GM18870 (cell line): ENCODE data around the gene TMEM87A.
A peak's percentile ranks its signal among the peaks of the same experiment; 100 is the strongest.
"Not testable (repeated sequence)": the region's sequence is repeated elsewhere in the genome, so short reads cannot be mapped to it uniquely, and the experiment has no call there.

Source experiments
- ATAC-seq: cut with Tn5 transposase; IDR thresholded peaks from one replicate; pipeline ENCODE4 v1.9.1; 2021; ENCODE audit warnings: moderate library complexity; ENCODE audit not compliant: unreplicated experiment

TMEM87A gene

DNA sequence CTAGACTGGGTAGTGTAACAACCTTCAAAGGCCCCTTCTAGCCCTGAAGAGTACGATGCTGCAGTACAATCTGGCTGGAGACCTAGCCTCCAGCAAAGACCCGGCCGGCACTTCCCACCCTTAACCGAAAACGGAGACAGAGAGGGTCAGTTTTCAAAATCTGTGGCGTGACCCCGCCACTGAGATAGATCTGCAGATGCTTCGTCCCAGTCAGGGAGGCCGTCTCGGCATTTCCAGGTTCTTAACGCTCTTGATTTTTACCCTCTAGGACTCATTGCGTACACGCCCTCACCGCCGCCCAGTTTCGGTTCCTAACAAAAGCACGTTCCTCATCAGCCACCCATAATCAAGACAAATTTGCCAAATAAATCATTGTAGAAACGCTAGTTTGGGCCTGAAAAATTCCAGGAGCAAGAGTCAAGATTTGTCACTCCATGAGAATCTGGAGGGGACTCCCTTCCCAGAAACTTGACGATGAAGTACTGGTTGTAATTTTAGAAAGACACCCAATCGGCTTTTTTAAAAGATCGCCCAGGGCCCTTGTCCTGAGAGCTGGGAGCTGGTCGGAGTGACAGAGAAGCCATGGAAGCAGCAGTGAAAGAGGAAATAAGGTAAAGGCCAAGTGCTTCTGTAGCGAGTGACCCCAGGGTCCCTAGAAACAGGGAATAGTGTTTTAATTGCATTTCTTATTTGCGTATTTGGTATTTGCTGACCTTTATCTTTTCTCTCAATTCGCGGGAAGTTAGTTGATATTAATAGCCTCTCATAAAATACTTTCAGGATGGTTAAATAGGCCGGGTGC lies 868 bp upstream of the TMEM87A start:
- peak; percentile 19 for ATAC-seq

DNA sequence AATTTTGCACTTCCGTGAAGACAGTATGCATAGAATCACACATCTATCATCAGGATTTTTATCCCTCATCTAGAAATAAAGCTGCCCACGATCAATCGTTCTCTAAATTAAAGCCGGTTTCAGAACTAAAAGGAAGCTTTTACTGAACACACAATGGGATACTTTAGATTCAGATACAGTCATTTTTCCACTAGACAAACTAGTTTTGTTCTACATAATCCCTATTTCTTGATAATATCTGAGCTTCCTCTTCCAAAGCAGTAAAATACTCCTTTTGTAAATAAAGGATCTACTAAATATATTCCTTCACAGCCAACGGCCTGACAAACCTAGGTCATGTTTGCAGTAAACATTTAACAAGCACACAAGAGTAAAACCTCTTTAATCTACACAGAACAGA lies 2.2 kb downstream of the TMEM87A start:
- ATAC-seq, result no peak

GRCh38 chr15:42270551-42270950 lies 2.7 kb downstream of the TMEM87A start:
- ATAC-seq, result no peak

GRCh38 chr15:42267286-42267685 lies 5.9 kb downstream of the TMEM87A start:
- ATAC-seq, result no peak

GRCh38 chr15:42264795-42265194 lies 8.4 kb downstream of the TMEM87A start:
- ATAC-seq, result no peak

DNA sequence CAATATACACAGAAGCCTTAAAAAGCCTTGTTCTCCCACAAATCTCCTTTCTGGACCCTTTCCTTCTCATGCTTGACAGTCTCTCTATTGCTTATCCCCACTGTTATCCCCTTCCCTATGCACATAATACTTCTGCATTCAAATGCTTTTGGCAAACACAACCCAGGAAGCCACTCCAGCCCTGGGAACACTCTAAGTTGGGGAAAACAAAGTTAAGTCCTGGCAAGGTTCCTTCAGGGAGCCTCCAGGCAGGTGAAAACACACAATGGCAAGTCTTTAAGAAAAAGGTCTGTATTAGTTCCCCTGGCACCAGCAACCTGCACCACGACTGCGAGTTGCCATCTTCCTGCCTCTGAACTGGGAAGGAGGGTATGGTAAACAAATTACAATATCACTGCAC lies 19.9 kb downstream of the TMEM87A start:
- ATAC-seq, result no peak

GRCh38 chr15:42240823-42241222 lies 32.4 kb downstream of the TMEM87A start:
- no peak for ATAC-seq

- no peak for ATAC-seq
Measured at GRCh38 chr15:42239528-42240182, 33.6 kb downstream of the TMEM87A start.

DNA sequence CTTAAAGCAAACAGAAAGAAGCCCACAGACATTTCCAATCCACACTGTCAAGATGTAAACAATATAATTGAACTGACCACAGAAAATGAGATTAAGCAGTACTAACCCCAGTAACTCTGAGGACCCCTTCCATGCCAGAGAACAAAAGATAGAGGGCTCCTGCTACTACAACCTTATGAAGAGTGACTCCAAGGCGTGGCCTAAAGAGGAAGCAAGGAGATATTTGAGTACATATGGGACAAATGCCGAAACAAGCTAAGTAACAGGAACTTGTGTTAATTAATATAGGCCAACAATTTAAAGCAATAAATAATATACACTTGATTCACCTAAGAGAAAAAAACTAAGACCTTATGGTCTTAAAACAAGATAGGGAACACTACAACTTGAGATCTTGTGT lies 40.1 kb downstream of the TMEM87A start:
- no peak for ATAC-seq

DNA sequence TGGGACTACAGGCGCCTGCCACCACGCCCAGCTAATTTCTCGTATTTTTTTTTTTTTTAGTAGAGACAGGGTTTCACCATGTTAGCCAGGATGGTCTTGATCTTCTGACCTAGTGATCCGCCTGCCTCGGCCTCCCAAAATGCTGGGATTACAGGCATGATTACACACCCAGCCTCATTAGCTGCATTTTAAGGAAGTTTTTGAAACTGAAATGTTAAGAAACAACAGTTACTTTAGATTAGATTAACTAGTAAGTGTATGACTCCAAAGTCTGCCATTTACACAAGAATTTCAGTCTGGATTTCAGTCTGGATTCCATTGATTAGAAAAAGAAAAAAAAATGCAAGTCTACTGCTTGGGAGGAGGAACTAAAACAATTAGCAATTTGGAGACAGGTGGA lies 40.6 kb downstream of the TMEM87A start:
- no peak for ATAC-seq

GRCh38 chr15:42231088-42231487 lies 42.1 kb downstream of the TMEM87A start:
- no peak for ATAC-seq

GRCh38 chr15:42228981-42229380 lies 44.3 kb downstream of the TMEM87A start:
- not testable (repeated sequence) for ATAC-seq

DNA sequence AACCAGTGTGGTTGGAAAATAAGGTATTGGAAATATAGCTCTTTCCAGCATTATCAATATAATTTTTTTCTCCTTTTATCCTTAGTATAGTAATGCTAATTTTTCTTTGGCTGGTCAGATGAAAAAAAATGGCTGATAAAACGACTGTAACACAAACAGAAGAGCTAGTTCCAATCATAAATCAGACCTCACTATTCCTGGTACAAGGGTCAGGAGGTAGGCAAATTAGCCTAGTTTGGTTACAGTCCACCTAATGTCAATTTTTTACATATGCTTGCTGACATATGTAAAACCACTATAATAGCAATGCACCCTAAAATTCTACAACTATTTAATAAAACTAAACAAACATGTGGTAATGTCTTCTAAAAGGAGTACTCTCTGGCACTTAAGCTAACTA lies 45.2 kb downstream of the TMEM87A start:
- no peak for ATAC-seq

DNA sequence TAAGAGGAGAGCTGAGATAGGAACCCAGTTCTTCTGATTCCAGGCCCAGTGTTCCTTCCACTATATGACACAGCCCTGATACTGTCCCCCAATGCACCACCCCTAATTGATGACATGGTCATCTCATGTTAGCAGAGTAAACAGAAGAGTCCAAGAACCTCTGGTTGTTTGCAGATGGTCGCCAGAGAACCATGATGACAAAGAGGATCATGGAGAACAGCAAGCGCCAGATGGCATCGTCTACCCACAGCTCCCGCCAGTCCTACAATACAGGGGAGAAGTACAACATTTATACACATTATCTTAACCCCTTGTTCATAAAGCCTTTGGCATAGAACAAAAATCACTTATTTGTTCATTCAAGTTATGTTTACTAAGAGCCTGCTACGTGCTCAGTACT lies 46.6 kb downstream of the TMEM87A start:
- no peak for ATAC-seq

DNA sequence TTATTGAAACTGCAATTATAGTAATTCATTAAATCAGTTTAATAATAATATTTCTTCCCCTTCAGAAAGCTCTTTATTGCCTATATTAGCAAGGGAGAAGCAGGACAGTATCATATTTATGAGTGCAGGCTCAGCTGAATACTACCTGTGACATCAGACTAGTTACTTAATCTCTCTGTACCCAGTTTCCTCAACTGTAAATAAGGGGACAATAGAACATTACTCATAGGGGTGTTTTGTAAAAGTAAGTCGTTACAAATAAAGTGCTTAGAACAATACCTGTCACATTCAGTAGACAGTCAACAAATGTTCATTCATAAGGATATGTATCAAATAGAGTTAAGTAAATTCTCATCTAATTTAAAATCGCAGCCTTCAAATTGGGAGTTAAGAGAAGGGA lies 53.0 kb downstream of the TMEM87A start:
- no peak for ATAC-seq

DNA sequence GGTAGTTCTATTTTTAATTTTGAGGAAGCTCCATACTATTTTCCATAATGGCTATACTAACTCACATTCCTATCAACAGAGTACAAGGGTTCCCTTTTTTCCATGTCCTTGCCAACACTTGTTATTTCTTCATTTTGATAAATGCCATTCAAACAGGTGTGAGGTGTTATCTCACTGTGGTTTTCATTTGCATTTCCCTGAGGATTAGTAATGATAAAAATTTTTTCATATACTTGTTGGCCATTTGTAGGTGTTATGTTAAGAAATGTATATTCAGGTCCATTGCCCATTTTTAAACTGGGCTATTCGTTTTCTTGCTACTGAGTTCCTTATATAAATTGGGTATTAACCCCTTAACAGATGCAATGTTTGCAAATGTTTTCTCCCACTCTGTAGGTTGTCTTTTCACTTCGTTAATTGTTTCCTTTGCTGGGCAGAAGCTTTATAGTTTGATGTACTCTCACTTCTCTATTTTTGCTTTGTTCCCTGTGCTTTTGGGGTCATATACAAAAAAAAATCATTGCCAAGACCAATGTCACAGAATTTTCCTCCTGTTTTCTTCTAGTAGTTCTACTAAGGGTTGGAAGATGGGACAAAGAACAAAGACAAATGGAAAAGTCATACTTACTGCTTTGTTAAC lies 54.2 kb downstream of the TMEM87A start:
- ATAC-seq, result no peak

DNA sequence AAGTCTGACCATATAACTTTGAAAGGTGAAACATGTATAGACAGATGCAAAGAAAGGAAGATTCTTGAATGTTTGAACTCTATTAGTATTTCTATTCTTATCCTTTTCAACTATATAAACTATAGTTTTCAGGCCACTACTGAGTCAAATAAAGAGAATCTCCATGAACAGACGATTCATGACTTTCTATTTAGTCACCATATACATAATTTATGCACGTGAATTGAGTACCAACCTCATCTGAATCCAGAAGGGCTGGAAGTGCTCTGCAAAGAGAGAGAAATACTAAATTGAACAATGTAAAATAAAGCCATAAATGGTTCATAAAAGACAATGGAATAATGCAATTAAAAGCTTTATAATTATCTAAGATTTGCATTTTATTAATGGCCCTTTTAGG lies 55.7 kb downstream of the TMEM87A start:
- ATAC-seq, result no peak

DNA sequence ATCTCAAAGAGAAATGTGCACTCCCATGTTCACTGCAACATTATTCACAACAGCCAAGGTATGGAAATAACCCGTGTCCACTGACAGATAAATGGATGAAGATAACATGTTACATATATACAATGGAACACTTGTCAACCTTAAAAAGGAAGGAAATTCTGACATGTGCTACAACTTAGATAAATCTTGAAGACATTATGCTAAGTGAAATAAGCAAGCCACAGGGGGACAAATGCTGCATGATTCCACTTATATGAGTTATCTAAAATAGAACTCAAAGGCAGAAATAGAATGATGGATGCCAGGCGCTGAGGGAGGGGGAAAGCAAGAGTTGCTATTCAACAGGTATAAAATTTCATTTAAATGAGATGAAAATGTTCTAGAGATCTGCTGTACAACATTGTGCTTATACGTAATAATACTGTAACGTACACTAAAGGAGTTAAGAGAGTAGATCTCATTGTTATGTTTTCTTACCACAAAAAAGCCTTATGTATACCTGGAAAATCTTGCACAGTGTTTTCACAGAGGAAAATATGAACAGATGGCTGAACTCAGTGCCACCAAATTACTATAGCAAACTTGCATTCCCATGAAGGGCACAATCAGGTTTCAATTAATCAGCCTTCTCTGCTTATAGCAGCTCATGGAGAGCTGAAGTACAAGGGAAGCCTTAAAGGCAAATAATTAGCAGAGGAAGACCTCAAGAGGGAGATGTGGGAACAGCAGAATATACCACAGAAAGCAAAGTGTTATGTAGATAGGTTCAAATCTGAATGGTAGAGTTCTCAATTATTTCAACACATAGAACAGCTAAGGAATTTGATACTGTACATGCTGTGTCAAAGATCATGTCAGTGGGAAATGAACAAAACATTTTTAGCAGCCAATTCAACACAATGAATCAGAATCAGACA lies 57.1 kb downstream of the TMEM87A start:
- ATAC-seq, result no peak

- ATAC-seq, result no peak
Measured at GRCh38 chr15:42214600-42214999, 58.6 kb downstream of the TMEM87A start.

GRCh38 chr15:42213511-42213910 lies 59.7 kb downstream of the TMEM87A start:
- no peak for ATAC-seq

- no peak for ATAC-seq
Measured at GRCh38 chr15:42210696-42211095, 62.5 kb downstream of the TMEM87A start.
